ENCODE results near the gene ADSS1. TPM values are rescaled to one million over a fixed set of nuclear protein-coding genes. Genes with fewer than 3 reads are reported as not detected.
"Not testable (repeated sequence)": the region's sequence is repeated elsewhere in the genome, so short reads cannot be mapped to it uniquely, and the experiment has no call there.

The ADSS1 gene
- total RNA-seq, 4 donors from 2014 or later = 11.0 to 18.6 (median 17.1) TPM

GRCh38 chr14:104746934-104747481 is 23.0 kb downstream of the ADSS1 start:
- Histone ChIP-seq H3K36me3 (no peaks in the 10 kb centered on the region), H3K27ac (peak overlapping the region in 3 of 4 donors; percentile 11 to 74 (median 62)), H3K4me3 (no peak overlapping the region), H3K4me1 (peaks cover 0 to 47% (median 6%) of the 10 kb centered on the region in 4 donors), H3K9me3 (no peaks in the 10 kb centered on the region), H3K27me3 (no peaks in the 10 kb centered on the region)
- DNase-seq = no peak
- TF ChIP-seq POLR2A (IDR thresholded peaks at IDR 0.05) (no peak), CTCF (IDR thresholded peaks at IDR 0.05) (no peak)

GRCh38 chr14:104747876-104748275 is 23.8 kb downstream of the ADSS1 start:
- H3K4me1 ChIP-seq = peaks cover 0 to 51% (median 8%) of the 10 kb centered on the region in 4 donors
- H3K27ac ChIP-seq = peak overlapping the region in 3 of 4 donors; percentile 11 to 74 (median 62)
- H3K9me3 ChIP-seq = no peaks in the 10 kb centered on the region
- no peak for DNase-seq
- no peak for TF ChIP-seq POLR2A (IDR thresholded peaks at IDR 0.05)
- no peak overlapping the region for H3K4me3 ChIP-seq
- H3K27me3 ChIP-seq = no peaks in the 10 kb centered on the region
- H3K36me3 ChIP-seq = no peaks in the 10 kb centered on the region

- DNase-seq = peak in 2 of 3 donors; percentile 85 to 86
- peak overlapping the region; percentile 3 to 77 (median 56) for H3K27ac ChIP-seq
- TF ChIP-seq CTCF (IDR thresholded peaks at IDR 0.05) (peak in 2 of 6 experiments; percentile 14 to 39), POLR2A (IDR thresholded peaks at IDR 0.05) (peak; percentile 14 to 33)
Measured at GRCh38 chr14:104749111-104749649, 25.2 kb downstream of the ADSS1 start.

GRCh38 chr14:104750056-104750752 is 26.2 kb downstream of the ADSS1 start:
- TF ChIP-seq POLR2A (IDR thresholded peaks at IDR 0.05) = no peak
- TF ChIP-seq CTCF (IDR thresholded peaks at IDR 0.05) = no peak
- Histone ChIP-seq H3K9me3 (no peaks in the 10 kb centered on the region), H3K27me3 (no peaks in the 10 kb centered on the region), H3K4me3 (no peak overlapping the region), H3K27ac (peak overlapping the region in 2 of 4 donors; percentile 74 to 77), H3K4me1 (peaks cover 0 to 67% (median 18%) of the 10 kb centered on the region in 4 donors), H3K36me3 (peaks cover 0 to under 1% (median 0%) of the 10 kb centered on the region in 3 donors)
- no peak for DNase-seq

More at GRCh38 chr14:104749111-104749649, 25.2 kb downstream of the ADSS1 start:
- Histone ChIP-seq H3K4me3 (no peak overlapping the region), H3K4me1 (peaks cover 0 to 57% (median 13%) of the 10 kb centered on the region in 4 donors), H3K27me3 (no peaks in the 10 kb centered on the region), H3K9me3 (no peaks in the 10 kb centered on the region), H3K36me3 (no peaks in the 10 kb centered on the region)

- H3K27ac ChIP-seq, H3K9me3 ChIP-seq, H3K27me3 ChIP-seq, H3K36me3 ChIP-seq, H3K4me3 ChIP-seq, DNase-seq: not testable (repeated sequence)
- peaks cover 0 to 69% (median 18%) of the 10 kb centered on the region in 4 donors for H3K4me1 ChIP-seq
Measured at GRCh38 chr14:104750753-104751057, 26.7 kb downstream of the ADSS1 start.

GRCh38 chr14:104751539-104752422 is 27.8 kb downstream of the ADSS1 start:
- TF ChIP-seq POLR2A (IDR thresholded peaks at IDR 0.05) = no peak
- no peak for TF ChIP-seq CTCF (IDR thresholded peaks at IDR 0.05)
- no peaks in the 10 kb centered on the region for H3K27me3 ChIP-seq
- peaks cover 0 to 17% (median 0%) of the 10 kb centered on the region in 3 donors for H3K36me3 ChIP-seq
- peaks cover 0 to 63% (median 16%) of the 10 kb centered on the region in 4 donors for H3K4me1 ChIP-seq
- no peak for DNase-seq
- H3K27ac ChIP-seq = peak overlapping the region; percentile 80 to 93 (median 90)
- peak overlapping the region; percentile 89 to 99 (median 94) for H3K4me3 ChIP-seq
- H3K9me3 ChIP-seq = no peaks in the 10 kb centered on the region

Data from Peyer's patch (tissue), 4 donors.